ENCODE results near the gene GTF2F2.

Gene GTF2F2

DNA sequence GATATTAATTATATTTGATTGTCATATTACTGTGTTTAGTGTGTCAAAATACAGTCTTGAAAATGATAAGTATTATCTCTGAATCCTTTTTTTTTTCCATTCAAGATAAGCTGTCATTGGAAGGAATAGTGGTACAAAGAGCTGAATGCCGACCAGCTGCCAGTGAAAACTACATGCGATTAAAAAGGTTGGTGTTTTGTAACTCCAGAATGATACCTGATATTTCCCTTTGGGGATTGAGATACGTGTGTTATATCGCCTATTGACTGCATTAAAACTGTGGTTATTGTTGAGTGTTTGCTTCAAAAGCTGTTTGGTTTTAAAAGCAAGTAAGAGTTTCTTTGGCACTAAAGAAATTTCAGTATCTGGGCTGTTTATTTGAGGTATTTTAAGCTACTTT lies 87.0 kb downstream of the GTF2F2 start:
- no peak for DNase-seq (ENCODE audit: extremely low spot score, insufficient read length, low read depth)
- FAIRE-seq: no peak

DNA sequence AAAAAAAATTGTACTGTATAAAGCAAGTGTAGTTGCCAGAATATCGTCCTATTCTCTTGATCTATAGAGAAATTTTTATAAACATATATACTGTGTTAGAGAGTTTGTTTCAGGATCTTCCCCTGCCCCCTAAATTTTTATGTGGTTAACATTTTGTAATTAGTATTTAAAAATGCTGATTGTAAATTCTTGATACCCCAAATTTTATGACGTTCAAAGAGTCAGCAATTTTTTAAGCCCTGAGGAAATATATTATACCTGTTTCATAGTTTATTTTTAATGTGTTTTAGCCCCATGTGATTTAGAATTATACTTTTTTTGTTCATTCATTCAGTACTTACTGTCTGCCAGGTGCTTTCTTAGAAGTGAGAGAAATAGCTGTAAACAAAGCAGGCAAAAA lies 87.8 kb downstream of the GTF2F2 start:
- FAIRE-seq: no peak

DNA sequence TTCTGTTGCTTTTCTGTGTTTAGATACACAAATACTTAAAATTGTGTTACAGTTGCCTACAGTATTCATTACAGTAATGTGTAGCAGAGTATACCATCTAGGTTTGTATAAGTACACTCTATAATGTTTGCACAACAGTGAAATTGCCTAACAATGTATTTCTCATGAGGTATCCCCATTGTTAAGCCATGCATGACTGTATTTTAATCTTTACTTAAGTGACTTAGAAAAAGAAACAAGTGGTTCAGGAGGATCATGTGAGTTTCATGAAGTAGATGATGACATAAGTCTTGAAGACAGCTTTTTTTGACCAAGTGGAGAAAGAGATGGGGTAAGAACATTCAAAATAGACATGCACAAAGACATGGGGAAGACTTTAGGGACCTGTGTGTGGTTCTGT lies 88.9 kb downstream of the GTF2F2 start:
- FAIRE-seq (peak; percentile 24), DNase-seq (ENCODE audit: extremely low spot score, insufficient read length, low read depth) (no peak)

More for the DNA sequence above, 87.8 kb downstream of the GTF2F2 start:
- DNase-seq (ENCODE audit: extremely low spot score, insufficient read length, low read depth): no peak

DNA sequence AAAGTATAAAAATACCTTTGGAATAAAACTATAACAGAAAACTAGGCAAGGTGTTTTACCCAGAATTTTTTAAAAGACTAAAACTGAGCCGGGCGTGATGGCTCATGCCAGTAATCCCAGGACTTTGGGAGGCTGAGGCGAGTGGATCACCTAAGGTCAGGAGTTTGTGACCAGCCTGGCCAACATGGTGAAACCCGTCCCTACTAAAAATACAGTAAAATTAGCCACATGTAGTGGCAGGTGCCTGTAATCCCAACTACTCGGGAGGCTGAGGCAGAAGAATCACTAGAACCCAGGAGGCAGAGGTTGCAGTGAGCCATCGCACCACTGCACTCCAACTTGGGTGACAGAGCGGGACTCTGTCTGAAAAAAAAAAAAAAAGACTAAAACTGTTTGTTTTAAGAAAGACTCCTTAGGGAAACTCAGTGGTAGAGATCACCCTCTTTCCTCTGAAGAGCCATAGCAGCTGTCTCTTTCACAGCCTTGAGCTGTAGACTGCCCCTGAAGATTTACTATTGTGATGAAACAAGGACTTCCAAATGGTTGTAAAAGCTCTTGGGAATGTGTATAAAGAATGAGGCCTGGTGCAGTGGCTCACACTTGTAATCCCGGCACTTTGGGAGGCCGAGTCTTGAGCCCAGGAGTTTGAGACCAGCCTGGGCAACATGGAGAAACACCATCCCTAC lies 95.2 kb downstream of the GTF2F2 start:
- no peak for FAIRE-seq
- DNase-seq (ENCODE audit: extremely low spot score, insufficient read length, low read depth): no peak

DNA sequence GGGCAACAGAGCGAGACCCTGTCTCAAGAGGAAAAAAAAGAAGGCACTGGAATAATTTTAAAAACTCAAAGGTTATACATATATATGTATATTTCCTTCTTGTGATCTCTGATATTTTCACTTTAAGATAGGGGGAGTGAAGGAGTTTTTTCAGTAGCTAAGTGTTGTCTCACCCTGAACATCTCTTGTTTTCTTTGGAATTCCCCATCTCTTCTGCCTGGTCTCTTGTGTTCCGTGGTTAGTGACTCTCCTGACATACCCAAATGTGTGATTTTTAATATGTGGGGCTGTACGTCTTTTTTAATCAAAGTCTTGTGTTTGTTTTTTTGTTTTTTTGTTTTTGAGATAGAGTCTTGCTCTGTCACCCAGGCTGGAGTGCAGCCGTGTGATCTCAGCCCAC lies 95.9 kb downstream of the GTF2F2 start:
- FAIRE-seq: peak; percentile 52
- no peak for DNase-seq (ENCODE audit: extremely low spot score, insufficient read length, low read depth)

DNA sequence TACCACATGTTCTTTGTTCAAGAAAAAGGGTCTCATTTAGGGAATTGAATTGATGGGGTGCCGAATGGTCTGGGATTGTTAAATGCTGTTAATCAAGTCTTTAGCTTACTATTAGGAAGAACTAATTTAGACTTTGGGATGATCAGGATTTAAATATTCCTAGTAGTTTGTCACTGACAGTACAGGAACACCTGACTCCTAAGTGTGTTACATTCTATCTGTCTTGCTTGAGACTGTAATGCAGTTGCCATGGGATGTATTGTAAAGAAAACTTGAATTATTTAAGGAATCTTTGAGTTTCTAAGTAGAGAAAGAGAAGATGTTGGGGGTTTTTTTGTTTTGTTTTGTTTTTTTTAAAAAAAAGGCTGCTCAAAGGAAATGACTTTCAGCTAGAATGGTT lies 98.4 kb downstream of the GTF2F2 start:
- FAIRE-seq (no peak), DNase-seq (ENCODE audit: extremely low spot score, insufficient read length, low read depth) (no peak)

DNA sequence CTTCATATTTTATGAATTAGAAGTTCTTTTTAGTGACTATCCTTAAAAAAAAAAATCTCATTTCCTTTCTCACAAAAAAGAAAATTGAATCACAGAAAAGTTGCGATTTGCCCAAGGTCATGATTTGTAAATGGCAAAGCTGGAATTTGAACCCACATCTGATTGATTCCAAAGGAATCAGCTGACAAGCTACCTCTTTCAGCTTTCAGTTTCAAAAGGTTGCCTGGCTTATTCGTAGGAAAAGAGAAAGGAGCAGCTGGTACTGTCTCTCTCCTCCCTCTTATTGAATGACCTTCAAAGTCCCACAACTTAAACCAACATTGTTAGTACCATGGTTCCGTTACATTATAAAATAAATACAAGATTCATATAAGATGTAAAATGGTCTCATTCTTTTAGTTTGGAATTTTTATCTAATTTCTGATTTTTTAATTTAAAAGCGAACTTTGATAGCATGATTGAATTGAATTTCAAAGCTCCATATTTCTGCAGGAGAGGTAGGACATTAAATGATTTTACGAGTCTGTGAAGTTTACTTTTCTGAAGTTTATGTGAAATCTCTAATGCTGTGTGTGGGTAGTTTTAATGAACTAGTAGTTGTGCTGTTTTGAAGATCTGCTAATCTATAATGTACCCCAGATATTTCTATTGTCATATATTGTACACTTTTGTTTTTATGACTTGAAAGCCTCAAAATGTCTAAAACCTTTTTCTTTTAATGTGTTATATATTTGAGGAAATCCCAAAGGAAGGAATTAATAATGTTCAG lies 99.0 kb downstream of the GTF2F2 start:
- FAIRE-seq (peak; percentile 21), DNase-seq (ENCODE audit: extremely low spot score, insufficient read length, low read depth) (no peak)

DNA sequence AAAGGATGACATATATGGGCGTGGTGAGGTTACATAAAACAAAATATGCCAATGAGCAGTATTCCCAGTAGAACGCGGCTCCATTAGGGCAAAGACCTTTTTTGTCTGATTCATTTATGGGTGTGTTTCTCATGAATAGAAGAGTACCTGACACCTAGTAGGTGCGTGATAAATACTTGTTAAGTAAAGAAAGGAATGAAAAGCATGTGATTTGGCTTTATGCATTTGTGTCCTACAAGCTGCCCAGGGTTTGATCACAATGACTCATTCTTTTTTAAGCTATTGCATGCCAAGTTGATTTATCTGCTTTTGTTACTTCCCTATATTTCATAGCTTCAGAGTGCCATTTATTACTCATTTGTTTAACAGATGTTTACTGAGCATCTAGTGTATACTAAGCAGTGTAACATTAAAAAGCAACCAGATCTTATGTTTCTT lies 99.6 kb downstream of the GTF2F2 start:
- FAIRE-seq: peak; percentile 36
- no peak for DNase-seq (ENCODE audit: extremely low spot score, insufficient read length, low read depth)

DNA sequence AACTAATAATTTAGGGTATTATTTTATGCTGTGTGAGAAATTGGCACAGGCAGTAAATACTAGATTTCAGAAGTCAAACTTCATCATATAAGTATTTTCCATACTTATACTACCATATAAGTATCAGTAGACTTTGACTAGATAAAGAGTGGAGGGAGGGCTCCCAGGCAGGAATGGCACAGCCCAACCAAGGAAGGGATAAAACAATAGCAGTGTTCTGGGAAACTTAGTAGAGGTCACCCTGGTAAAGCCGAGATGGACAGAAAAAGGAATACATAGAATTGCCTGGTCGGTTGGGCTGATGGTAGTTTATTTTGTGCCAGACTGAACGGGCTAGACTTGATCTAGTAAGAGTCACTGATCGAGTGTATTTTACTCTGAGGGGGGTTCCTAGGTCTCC lies 100.1 kb downstream of the GTF2F2 start:
- DNase-seq (ENCODE audit: extremely low spot score, insufficient read length, low read depth) (no peak), FAIRE-seq (no peak)

DNA sequence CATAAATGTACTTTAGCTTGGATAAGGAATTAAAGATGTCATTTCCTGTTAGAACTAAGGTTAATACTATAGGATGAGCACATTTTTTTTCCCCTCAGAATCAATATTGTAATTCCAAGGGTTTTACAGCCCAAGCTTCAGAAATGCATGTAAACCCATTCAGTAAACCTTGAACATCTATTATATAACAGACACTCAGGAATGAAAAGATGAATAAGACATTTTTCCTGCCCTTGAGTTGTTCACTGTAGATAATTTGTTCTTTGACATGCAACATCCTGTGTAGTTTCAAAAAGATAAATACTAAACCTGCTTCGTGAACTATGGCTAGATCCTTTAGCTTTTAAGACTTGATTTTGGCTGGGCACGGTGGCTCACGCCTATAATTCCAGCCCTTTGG lies 102.2 kb downstream of the GTF2F2 start:
- DNase-seq (ENCODE audit: extremely low spot score, insufficient read length, low read depth) (no peak), FAIRE-seq (no peak)

DNA sequence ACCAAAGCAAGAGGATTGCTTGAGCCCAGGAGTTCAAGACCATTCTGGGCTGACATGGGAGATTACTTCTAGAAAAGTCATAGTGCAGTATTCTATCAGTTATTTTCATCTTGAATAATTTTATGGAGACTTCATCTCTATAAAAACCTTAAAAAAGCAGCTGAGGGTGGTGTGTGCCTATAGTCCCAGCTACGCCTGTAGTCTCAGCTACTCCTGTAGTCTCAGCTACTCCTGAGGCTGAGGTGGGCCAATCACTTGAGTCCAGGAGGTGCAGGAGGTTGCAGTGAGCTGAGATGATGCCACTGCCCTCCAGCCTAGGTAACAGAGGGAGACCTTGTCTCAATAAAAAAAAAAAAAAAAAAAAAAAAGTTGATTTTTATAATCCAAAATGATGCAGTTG lies 102.6 kb downstream of the GTF2F2 start:
- DNase-seq (ENCODE audit: extremely low spot score, insufficient read length, low read depth) (no peak), FAIRE-seq (no peak)

DNA sequence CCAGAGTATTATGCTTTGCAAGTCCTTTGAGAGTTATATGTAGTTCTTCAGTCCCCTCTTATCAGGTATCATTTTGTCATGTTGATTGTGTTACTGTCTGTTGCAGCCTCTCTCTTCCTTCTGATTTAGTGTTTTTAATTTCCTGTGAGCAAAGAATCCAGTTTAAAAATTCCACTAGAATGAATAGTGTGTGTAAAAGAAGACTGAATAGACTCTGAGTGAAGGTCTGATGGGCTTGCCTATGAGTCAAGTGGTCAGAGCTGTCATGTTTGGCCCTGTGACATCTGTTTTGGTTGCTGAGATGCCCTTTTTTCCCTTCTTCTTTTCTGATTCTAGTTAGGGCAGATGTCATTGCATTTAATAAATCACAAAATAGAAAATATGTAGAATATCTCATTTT lies 103.9 kb downstream of the GTF2F2 start:
- DNase-seq (ENCODE audit: extremely low spot score, insufficient read length, low read depth): no peak
- FAIRE-seq: no peak

DNA sequence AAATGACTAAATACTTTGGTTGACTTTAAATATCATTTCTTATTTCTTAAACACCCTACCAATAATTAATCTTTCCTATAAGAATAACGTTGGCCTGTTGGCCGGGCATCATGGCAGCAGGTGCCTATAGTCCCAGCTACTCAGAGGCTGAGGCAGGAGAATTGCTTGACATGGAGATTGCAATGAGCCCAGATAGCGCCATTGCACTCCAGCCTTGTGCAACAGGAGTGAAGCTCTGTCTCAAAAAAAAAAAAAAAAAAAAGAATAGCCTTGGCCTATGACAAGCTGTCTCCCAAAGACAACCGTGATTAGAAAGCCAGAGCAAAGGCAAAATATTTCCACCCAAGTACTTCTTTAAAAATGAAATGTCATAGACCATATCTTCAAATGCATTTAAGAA lies 105.1 kb downstream of the GTF2F2 start:
- FAIRE-seq: no peak

DNA sequence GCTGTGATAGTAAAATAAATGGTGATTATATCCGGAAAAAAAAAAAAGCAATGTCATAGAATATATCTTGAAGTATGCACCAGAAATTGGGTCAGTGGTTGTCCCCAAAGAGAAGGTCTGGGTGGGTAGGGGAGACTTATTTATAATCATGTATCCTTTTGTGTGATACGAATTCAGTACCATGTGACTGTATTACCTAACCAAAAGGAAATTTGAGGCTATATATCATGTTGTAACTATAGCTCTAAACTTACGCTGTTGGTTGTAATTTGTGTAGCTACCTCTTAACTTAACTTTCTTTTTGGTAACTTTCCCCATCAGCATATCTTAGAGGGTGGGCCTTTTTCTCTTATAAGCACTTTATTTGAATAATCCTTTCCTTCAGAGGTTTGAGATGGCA lies 105.7 kb downstream of the GTF2F2 start:
- no peak for DNase-seq (ENCODE audit: extremely low spot score, insufficient read length, low read depth)
- FAIRE-seq: no peak

More for the DNA sequence above, 105.1 kb downstream of the GTF2F2 start:
- no peak for DNase-seq (ENCODE audit: extremely low spot score, insufficient read length, low read depth)

DNA sequence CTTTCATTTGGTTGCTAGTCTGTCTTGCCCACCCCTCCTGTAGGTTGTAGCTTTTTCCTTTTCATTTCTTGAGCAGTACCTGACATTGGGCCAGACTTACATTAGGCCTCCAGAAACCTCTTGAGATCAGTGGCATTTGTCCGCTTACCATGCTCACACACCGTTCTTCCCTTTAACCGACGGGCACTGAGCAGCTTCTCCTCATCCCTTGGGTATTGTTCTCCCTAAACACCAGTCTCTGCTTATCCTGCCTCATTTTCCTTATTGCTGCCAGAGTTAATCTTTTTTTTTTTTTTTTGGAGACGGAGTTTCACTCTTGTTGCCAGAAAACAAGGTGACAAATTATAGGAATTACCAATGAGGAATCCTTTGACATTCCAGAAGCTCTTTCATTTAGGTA lies 107.7 kb downstream of the GTF2F2 start:
- FAIRE-seq (no peak), DNase-seq (ENCODE audit: extremely low spot score, insufficient read length, low read depth) (no peak)

DNA sequence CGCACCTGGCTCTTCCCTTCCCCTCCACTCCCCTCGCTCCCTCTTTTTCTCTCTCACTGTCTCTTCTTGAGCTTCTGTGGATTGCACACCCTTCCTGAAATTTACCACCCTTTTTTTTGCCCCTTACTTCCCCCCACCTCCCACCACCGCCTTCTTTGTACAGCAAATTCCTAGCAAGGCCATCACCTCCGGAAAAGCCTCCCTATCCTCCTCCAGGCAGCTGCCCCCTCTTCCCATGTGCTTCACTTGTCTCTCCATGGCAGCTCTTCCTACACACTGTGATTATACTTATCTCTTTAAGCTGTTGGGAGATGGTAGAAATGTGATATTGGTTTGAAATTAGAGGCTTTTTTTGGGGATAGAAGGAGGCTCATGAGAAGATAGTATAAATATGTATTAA lies 108.9 kb downstream of the GTF2F2 start:
- FAIRE-seq (no peak), DNase-seq (ENCODE audit: extremely low spot score, insufficient read length, low read depth) (no peak)

DNA sequence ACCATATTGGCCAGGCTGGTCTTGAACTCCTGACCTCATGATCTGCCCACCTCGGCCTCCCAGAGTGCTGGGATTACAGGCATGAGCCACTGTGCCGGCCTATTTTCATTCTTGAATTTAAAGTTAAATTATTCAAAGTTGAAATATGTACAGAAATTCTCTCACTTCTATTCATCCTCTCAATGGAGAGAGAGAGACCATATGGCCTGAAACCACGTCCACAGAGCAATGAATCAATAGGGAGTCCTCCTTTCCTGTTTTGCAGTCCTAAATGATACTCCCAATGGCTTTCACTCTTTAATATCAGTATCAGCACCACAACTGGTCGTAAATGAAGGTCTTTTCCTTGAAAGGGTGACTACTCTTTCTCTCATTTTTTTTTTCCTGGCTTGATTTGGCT lies 111.0 kb downstream of the GTF2F2 start:
- DNase-seq (ENCODE audit: extremely low spot score, insufficient read length, low read depth) (no peak), FAIRE-seq (no peak)

DNA sequence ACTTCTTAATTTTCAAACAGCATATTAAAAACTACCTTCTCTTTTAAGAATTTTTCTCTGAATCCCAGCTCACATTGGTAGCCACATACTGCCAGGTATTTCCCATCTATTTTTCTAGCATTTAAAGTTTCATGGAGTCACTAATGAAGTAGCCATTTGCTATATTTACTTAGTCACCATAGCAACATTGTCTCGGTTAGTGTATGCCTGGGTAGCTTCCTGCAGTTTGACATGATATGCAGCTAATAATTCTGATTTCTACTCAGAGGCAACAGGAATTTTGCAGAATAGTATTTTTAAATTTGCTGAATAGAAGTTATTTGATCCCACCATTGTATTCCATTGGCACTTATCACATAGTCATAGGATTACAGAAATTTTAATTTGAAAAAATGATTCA lies 111.4 kb downstream of the GTF2F2 start:
- no peak for FAIRE-seq
- DNase-seq (ENCODE audit: extremely low spot score, insufficient read length, low read depth): no peak

DNA sequence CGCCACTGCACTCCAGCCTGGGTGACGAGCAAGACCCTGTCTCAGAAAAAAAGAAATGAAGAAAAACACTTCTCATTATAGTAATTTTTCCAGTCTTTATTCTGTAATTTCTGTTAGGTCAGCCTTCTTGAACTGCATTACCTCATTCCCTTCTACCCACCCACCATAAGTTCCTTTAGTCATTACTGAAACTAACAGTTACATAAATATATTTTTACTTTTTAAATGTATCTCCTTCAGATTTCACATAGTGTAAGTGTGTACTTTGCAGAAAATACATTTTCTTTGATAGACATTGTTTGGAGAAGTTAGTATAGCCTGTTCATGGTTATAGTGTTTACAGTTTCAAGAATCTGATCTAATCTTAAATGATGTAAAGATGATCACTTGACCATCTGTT lies 112.3 kb downstream of the GTF2F2 start:
- no peak for DNase-seq (ENCODE audit: extremely low spot score, insufficient read length, low read depth)
- FAIRE-seq: no peak

DNA sequence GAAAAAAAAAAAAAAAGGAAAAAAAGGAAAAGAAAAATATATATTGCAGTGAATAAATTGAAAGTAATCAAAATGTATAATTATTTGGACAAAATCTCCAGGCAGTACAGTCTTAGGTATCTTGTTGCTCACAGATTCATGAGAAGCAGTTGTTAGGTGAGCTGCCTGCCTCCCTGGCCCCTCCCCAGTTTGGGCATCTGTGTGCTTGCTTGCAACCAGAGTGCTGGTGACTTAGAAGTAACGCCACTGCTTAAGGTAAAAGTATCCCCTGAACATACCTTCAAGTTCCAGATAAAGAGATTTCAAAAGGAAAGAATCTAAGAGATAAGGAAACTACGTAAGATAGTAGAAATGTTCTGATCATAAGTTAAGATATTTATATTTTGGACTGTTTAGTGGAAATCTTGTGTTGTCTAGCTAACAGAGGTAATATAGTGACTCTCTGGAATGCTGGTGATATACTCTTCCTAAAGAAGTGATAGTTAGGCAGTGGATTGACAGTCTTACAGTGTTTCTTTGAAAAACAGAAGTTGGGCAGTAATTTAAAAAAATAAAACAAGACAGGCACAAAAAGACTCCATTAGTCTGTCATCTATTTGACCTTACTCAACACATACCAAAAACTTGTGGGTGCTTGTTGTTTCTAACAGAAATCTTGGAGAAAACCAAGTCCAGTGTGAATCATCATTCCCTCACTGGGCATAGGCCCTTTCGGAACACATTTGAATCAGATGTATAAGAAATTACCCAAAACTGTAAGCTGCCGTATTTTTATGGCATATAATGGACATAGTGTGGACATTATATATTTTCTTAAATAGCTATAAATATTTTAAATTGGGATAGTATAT lies 118.9 kb downstream of the GTF2F2 start:
- FAIRE-seq: no peak
- DNase-seq (ENCODE audit: extremely low spot score, insufficient read length, low read depth): no peak

DNA sequence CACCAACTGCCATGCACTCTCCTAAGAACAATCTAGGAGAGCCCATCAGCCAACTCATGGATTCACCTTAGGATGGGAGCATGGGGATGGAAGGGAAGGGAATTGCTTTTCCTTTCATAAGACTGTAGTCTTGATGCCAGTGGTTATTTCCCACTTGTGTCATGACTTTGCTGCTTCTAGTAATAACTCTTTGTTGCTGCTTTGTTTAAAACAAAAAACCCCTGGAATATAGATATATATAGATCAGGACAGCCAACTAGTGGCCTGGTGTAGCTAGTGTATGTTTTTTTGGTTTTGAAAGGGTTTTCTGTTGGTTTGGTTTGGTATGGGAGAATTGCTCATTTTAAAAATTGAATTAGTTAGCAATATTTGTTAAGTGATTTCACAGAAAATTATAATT lies 119.8 kb downstream of the GTF2F2 start:
- DNase-seq (ENCODE audit: extremely low spot score, insufficient read length, low read depth): no peak
- no peak for FAIRE-seq
